Keratinocyte (primary cell): Measurements from ENCODE around the gene PPEF2. TPM values are rescaled to one million over a fixed set of nuclear protein-coding genes. Genes with fewer than 3 reads are reported as not detected.

Experiments used
- DNase-seq: peaks from one replicate; pipeline ENCODE4 v3.0.0-alpha.2; 2011; ENCODE audit warnings: low read depth, missing footprints, low spot score
- FAIRE-seq: peaks from 2 replicates; lab custom pipeline; 2011; peaks lifted over from hg19 to GRCh38; lab: Jason Lieb, UNC
- H2AFZ ChIP-seq: 2 replicates; pipeline ENCODE4 v1.6.0; 2012; ENCODE audit warnings: low read length, control low read depth, inconsistent platforms; ENCODE audit not compliant: control insufficient read depth
- H3K27ac ChIP-seq: 2 replicates; pipeline ENCODE4 v1.5.1; 2011; ENCODE audit warnings: low read length; ENCODE audit not compliant: control insufficient read depth, insufficient read depth
- H3K27me3 ChIP-seq: 3 replicates; pipeline ENCODE4 v1.6.0; 2011; ENCODE audit warnings: low read length; ENCODE audit not compliant: control insufficient read depth, insufficient read depth; ENCODE audit errors: extremely low read depth
- H3K36me3 ChIP-seq, 2 experiments: 2 replicates in 1 of 2; 3 replicates in 1 of 2; pipeline ENCODE4 v1.5.1; 2011; ENCODE audit warnings: low read length in 2 of 2, mild to moderate bottlenecking in 1 of 2; ENCODE audit not compliant: control insufficient read depth in 2 of 2, insufficient read depth in 2 of 2; ENCODE audit errors: extremely low read depth in 1 of 2
- H3K4me1 ChIP-seq: 3 replicates; pipeline ENCODE4 v1.5.1; 2011; ENCODE audit warnings: low read length; ENCODE audit not compliant: control insufficient read depth, insufficient read depth; ENCODE audit errors: extremely low read depth
- H3K4me2 ChIP-seq: 3 replicates; pipeline ENCODE4 v1.6.0; 2011; ENCODE audit warnings: low read depth, low read length; ENCODE audit not compliant: control insufficient read depth, insufficient read depth; ENCODE audit errors: extremely low read depth
- H3K4me3 ChIP-seq, 3 experiments: fragments of 200-600 bp in 1 of 3; sonication (generic) in 1 of 3; 2 replicates in 2 of 3; 3 replicates in 1 of 3; pipeline ENCODE4 v1.5.1; 2011 to 2016; ENCODE audit warnings: low read length in 3 of 3, mild to moderate bottlenecking in 3 of 3, control low read depth in 2 of 3, inconsistent platforms in 1 of 3, low read depth in 1 of 3, mixed read lengths in 1 of 3, mixed run types in 1 of 3, moderate library complexity in 1 of 3; ENCODE audit not compliant: control insufficient read depth in 2 of 3, insufficient read depth in 2 of 3; ENCODE audit errors: extremely low read depth in 1 of 3
- H3K79me2 ChIP-seq: 2 replicates; pipeline ENCODE4 v1.6.0; 2012; ENCODE audit warnings: low read length; ENCODE audit not compliant: control insufficient read depth, insufficient read depth
- H3K9ac ChIP-seq: 3 replicates; pipeline ENCODE4 v1.6.0; 2011; ENCODE audit warnings: low read length; ENCODE audit not compliant: control insufficient read depth, insufficient read depth; ENCODE audit errors: extremely low read depth
- H3K9me1 ChIP-seq: 3 replicates; pipeline ENCODE4 v1.6.0; 2011; ENCODE audit warnings: low read length; ENCODE audit not compliant: control insufficient read depth, insufficient read depth; ENCODE audit errors: extremely low read depth
- H3K9me3 ChIP-seq: 2 replicates; pipeline ENCODE4 v1.5.1; 2012; ENCODE audit warnings: low read depth, low read length; ENCODE audit not compliant: control insufficient read depth
- H4K20me1 ChIP-seq: 3 replicates; pipeline ENCODE4 v1.6.0; 2011; ENCODE audit warnings: low read length; ENCODE audit not compliant: control insufficient read depth, insufficient read depth; ENCODE audit errors: extremely low read depth
- CTCF ChIP-seq, 3 experiments: IDR thresholded peaks in 1 of 3; conservative IDR thresholded peaks in 1 of 3; optimal IDR thresholded peaks in 1 of 3; 2 replicates in 2 of 3; 3 replicates in 1 of 3; pipeline versions ENCODE3 to v1.5.1; 2011; ENCODE audit warnings: low read length in 3 of 3, mild to moderate bottlenecking in 3 of 3, moderate library complexity in 2 of 3, control low read depth in 1 of 3, inconsistent platforms in 1 of 3; ENCODE audit not compliant: insufficient read depth in 2 of 3; ENCODE audit errors: extremely low read depth in 1 of 3
- EZH2 ChIP-seq: IDR thresholded peaks from one replicate; pipeline ENCODE4 v1.6.1; 2012; ENCODE audit warnings: inconsistent platforms, mild to moderate bottlenecking, low read length, moderate library complexity
- dilution Hi-C: fragments of 300-500 bp; cut with MboI; formaldehyde crosslinking; loops from one replicate; pipeline ENCODE4 v1.7.0; 2020; ENCODE audit warnings: low sequenced_read_pairs; ENCODE audit not compliant: extremely low pct_ligation_motif_present
- polyA plus RNA-seq, 5 experiments: library from polyadenylated mRNA; depleted of rRNA in 3 of 5; stranded (reverse) in 3 of 5; stranded (forward) in 1 of 5; unstranded in 1 of 5; fragments of >200 nt; gene quantifications; 1 replicate in 1 of 5; 2 replicates in 3 of 5; 3 replicates in 1 of 5; pipeline versions ENCODE4 v1.2.1 to v1.2.3, GENCODE V29; 2011 to 2012; ENCODE audit warnings: missing spikeins in 2 of 5, low read depth in 1 of 5, low replicate concordance in 1 of 5

Gene PPEF2
- polyA plus RNA-seq, 1 donor (not counting 4 experiments of a cell fraction or from before 2014, with no cell fraction given) = 0.03 TPM

DNA sequence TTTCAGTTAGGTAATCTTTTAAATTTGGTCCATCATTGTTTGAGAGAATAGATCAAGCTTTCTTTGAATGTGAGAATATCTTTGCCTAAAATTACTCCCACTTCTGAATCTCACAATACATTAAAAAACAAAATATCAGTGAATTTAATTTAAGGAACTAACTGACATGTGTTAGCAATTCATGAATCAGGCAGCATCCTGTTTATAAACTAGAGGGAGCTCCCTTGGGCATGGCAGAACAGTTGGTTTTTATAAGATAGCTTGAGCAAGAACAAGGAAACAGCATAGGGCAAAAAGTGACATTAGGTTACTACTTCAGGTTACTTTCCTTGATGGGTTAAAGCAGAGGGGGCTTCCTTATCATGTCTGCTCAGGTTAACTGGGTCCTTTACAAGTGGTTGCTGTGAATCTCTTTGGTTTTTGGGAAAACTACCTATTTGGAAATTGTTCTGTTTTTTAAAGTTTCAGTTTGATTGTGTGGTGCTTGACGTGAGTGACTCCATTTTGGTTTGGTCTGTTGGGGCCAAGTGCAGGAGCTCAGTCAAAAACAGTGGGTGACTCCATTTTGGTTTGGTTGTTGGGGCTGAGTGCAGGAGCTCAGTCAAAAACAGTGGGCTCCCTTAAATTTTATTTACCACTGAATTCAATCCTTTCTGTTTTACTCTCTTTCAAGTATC is 68.0 kb downstream of the PPEF2 start:
- DNase-seq (no peak), FAIRE-seq (no peak)
- Histone ChIP-seq H3K4me3 (no peak overlapping the region), H3K4me1 (no peaks in the 10 kb centered on the region), H2AFZ (no peak overlapping the region), H3K36me3 (no peaks in the 10 kb centered on the region), H3K27ac (no peak overlapping the region), H3K9me3 (no peaks in the 10 kb centered on the region), H3K79me2 (no peaks in the 10 kb centered on the region), H4K20me1 (no peaks in the 10 kb centered on the region), H3K9me1 (no peaks in the 10 kb centered on the region), H3K4me2 (no peak overlapping the region), H3K9ac (no peak overlapping the region), H3K27me3 (no peaks in the 10 kb centered on the region)
- dilution Hi-C loops = no loop called here
- TF ChIP-seq EZH2 (no peak), CTCF (optimal IDR thresholded peaks at IDR 0.05 in 1 of 3, IDR thresholded peaks at IDR 0.05 in 1 of 3, conservative IDR thresholded peaks at IDR 0.05 in 1 of 3; ENCODE audit: extremely low read depth in 1 of 3, insufficient read depth in 2 of 3, low read length in 3 of 3) (no peak)

GRCh38 chr4:75831856-75832405 is 70.3 kb downstream of the PPEF2 start:
- no peak for FAIRE-seq

More at GRCh38 chr4:75831856-75832405, 70.3 kb downstream of the PPEF2 start:
- Histone ChIP-seq H3K4me1 (no peaks in the 10 kb centered on the region), H3K9me3 (no peaks in the 10 kb centered on the region), H3K4me3 (no peak overlapping the region), H3K79me2 (no peaks in the 10 kb centered on the region), H2AFZ (no peak overlapping the region), H3K27ac (no peak overlapping the region), H3K9ac (no peak overlapping the region), H4K20me1 (no peaks in the 10 kb centered on the region), H3K9me1 (no peaks in the 10 kb centered on the region), H3K27me3 (no peaks in the 10 kb centered on the region), H3K36me3 (no peaks in the 10 kb centered on the region), H3K4me2 (no peak overlapping the region)
- TF ChIP-seq EZH2 (no peak), CTCF (optimal IDR thresholded peaks at IDR 0.05 in 1 of 3, IDR thresholded peaks at IDR 0.05 in 1 of 3, conservative IDR thresholded peaks at IDR 0.05 in 1 of 3; ENCODE audit: extremely low read depth in 1 of 3, insufficient read depth in 2 of 3, low read length in 3 of 3) (no peak)
- DNase-seq = no peak
- dilution Hi-C loops = no loop called here
